ENCODE measurements around the gene NRDE2.

DNA sequence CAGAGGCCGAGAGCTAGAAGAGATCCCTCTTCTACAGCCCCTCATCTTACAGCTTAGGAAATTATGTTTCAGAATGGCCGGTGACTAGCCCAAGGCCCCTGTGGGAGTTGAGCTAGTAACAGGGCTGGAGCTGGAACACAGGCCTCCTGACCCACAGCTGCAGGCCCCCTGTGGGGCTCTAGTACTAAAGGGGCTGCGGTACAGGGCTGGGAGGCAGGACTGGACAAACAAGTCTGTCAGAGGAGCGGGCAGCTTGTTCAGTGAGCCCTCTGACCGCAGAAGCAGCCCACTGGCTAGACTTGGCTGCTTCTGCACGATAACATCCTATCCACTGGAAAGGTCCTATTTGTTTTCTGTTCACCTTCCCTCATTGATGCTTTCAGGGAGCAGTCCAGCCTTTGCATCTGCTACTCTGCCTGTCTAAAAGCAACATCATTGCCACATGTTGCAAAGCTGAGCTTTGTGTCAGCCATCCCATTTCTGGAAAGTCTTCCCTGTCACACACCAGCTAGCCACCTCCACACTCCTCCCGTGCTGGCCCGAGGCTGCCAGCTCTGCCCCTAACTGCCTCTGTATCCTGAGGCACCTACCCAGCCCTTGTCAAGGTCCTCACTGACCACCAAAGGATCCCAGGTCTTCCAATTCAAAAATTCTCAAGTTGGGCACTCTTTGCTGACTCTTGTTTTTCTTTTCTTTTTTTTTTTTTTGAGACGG, 65.1 kb downstream of the NRDE2 start:
- no peak for TF ChIP-seq POLR2A (IDR thresholded peaks at IDR 0.05; ENCODE audit: low read length)
- TF ChIP-seq GATA1 (IDR thresholded peaks at IDR 0.05; ENCODE audit: low read depth, low read length), result no peak
